HepG2 (cell line): ENCODE results near the gene KLHL40. TPM values are rescaled to one million over a fixed set of nuclear protein-coding genes. Genes with fewer than 3 reads are reported as not detected.

Experiments used
- ATAC-seq: fragments of 200-7000 bp; cut with Tn5 transposase; 3 replicates; pipeline ENCODE4 v1.9.1; 2020; ENCODE audit warnings: mild to moderate bottlenecking, moderate library complexity
- BruUV-seq: library from RNA; stranded (reverse); fragments of 400-500 nt; replicated peaks from 2 replicates; lab custom pipeline; 2021; lab: Mats Ljungman, UMichigan
- CTCF ChIA-PET: fragments of 300-600 bp; formaldehyde crosslinking; extraction: SDS; loops from one replicate; lab custom pipeline; 2021; ENCODE audit warnings: low total read pairs, inconsistent platforms, low intra/inter-chr PET ratio; lab: Yijun Ruan, JAX
- POLR2A ChIA-PET: fragments of 350-600 bp; sonication (Branson Sonifier 250); formaldehyde crosslinking; loops from one replicate; lab custom pipeline; 2020; ENCODE audit warnings: antibody characterized with exemption, inconsistent platforms; lab: Yijun Ruan, JAX
- DNase-seq: peaks from one replicate; pipeline ENCODE4 v3.0.0-alpha.2; 2015; ENCODE audit warnings: low spot score
- FAIRE-seq: peaks from 3 replicates; lab custom pipeline; 2011; peaks lifted over from hg19 to GRCh38; lab: Jason Lieb, UNC
- H2AFZ ChIP-seq: one replicate; pipeline ENCODE4 v1.6.1; 2011; ENCODE audit warnings: low read length, inconsistent platforms
- H3K27ac ChIP-seq: fragments of 300-600 bp; 3 replicates; pipeline ENCODE4 v1.8.0; 2011; ENCODE audit warnings: mixed run types, mild to moderate bottlenecking, mixed read lengths, low read length, inconsistent platforms; ENCODE audit not compliant: insufficient read depth; ENCODE audit errors: extremely low read length
- H3K27me3 ChIP-seq, 2 experiments: fragments of 200-600 bp in 1 of 2; 2 replicates in 1 of 2; 3 replicates in 1 of 2; pipeline versions ENCODE4 v1.6.0 to v1.8.0; 2011; ENCODE audit warnings: low read length in 2 of 2, mild to moderate bottlenecking in 2 of 2, moderate library complexity in 2 of 2, inconsistent platforms in 1 of 2; ENCODE audit not compliant: insufficient read depth in 2 of 2, control insufficient read depth in 1 of 2
- H3K36me3 ChIP-seq, 2 experiments: fragments of 200-600 bp in 1 of 2; replicated peaks in 1 of 2; 2 replicates in 1 of 2; 3 replicates in 1 of 2; pipeline versions ENCODE4 v1.5.1 to v1.8.0; 2011; ENCODE audit warnings: low read length in 2 of 2, inconsistent platforms in 1 of 2; ENCODE audit not compliant: insufficient read depth in 2 of 2, control insufficient read depth in 1 of 2
- H3K4me1 ChIP-seq: 2 replicates; pipeline ENCODE4 v1.5.1; 2012; ENCODE audit warnings: low read length, inconsistent platforms; ENCODE audit not compliant: insufficient read depth
- H3K4me2 ChIP-seq: 2 replicates; pipeline ENCODE4 v1.6.0; 2011; ENCODE audit warnings: low read depth, low read length, inconsistent platforms
- H3K4me3 ChIP-seq, 3 experiments: fragments of 200-600 bp in 1 of 3; sonication (generic), shearing (Covaris generic) in 1 of 3; replicated peaks in 1 of 3; 2 replicates each; pipeline ENCODE4 v1.5.1; 2011 to 2016; ENCODE audit warnings: low read length in 3 of 3, inconsistent platforms in 2 of 3, low read depth in 2 of 3, mild to moderate bottlenecking in 2 of 3, control low read depth in 1 of 3, mixed read lengths in 1 of 3; ENCODE audit not compliant: insufficient read depth in 1 of 3
- H3K79me2 ChIP-seq: one replicate; pipeline ENCODE4 v1.6.1; 2011; ENCODE audit warnings: low read length, inconsistent platforms; ENCODE audit not compliant: insufficient read depth
- H3K9ac ChIP-seq: 2 replicates; pipeline ENCODE4 v1.6.0; 2011; ENCODE audit warnings: mild to moderate bottlenecking, low read depth, low read length, inconsistent platforms; ENCODE audit not compliant: insufficient read depth
- H3K9me3 ChIP-seq: 2 replicates; pipeline ENCODE4 v1.5.1; 2012; ENCODE audit warnings: mild to moderate bottlenecking, low read length
- H4K20me1 ChIP-seq: 2 replicates; pipeline ENCODE4 v1.6.0; 2011; ENCODE audit warnings: inconsistent platforms, mild to moderate bottlenecking, low read length, moderate library complexity; ENCODE audit not compliant: insufficient read depth
- HDAC1 ChIP-seq: sonication (generic); formaldehyde crosslinking; IDR thresholded peaks from 2 replicates; pipeline ENCODE4 v1.5.1; 2020; ENCODE audit warnings: mild to moderate bottlenecking, missing genetic modification reagents
- SRF ChIP-seq: IDR thresholded peaks from 2 replicates; pipeline ENCODE4 v1.6.1; 2011; ENCODE audit warnings: mild to moderate bottlenecking, low read depth, low read length, moderate library complexity
- TCF7L2 ChIP-seq: IDR thresholded peaks from 2 replicates; pipeline ENCODE4 v1.6.1; 2011; ENCODE audit warnings: mild to moderate bottlenecking, low read depth, low read length, moderate library complexity
- ZBTB38 ChIP-seq: sonication (generic); formaldehyde crosslinking; IDR thresholded peaks from 2 replicates; pipeline ENCODE4 v1.5.1; 2020; ENCODE audit warnings: mild to moderate bottlenecking, missing genetic modification reagents
- ZMYM3 ChIP-seq: sonication (generic); formaldehyde crosslinking; IDR thresholded peaks from 2 replicates; pipeline ENCODE4 v1.5.1; 2020; ENCODE audit warnings: mild to moderate bottlenecking, missing genetic modification reagents
- ZNF768 ChIP-seq: sonication (generic); formaldehyde crosslinking; IDR thresholded peaks from 2 replicates; pipeline ENCODE4 v1.4.0; 2020; ENCODE audit warnings: missing genetic modification reagents
- WGBS: methylation state at CpG from one replicate; pipeline ENCODE4 v1.1.6; 2017; ENCODE audit warnings: low lambda C conversion rate; 5-methylcytosine and 5-hydroxymethylcytosine counted together
- in situ Hi-C: cut with HindIII; loops from 2 replicates; pipeline ENCODE4 v1.10.0; 2017; ENCODE audit warnings: low pct_unique_long_range_greater_than_20kb; ENCODE audit not compliant: extremely low pct_ligation_motif_present
- intact Hi-C: fragments of 100-400 bp; cut with micrococcal nuclease; formaldehyde crosslinking; loops from one replicate; pipeline ENCODE4 v1.10.0; 2022; ENCODE audit not compliant: unreplicated experiment
- polyA plus RNA-seq, 8 experiments: library from polyadenylated mRNA; depleted of rRNA in 3 of 8; stranded (reverse) in 7 of 8; unstranded in 1 of 8; fragments of >200 nt; fragmentation: Illumina TruSeq in 4 of 8; extraction: Trizol in 4 of 8; gene quantifications; 2 replicates each; pipeline versions ENCODE4 v1.2.1 to v1.2.3, GENCODE V29; 2011 to 2016; ENCODE audit warnings: low read depth in 4 of 8, missing spikeins in 1 of 8, mixed read lengths in 1 of 8; ENCODE audit not compliant: insufficient read depth in 1 of 8
- total RNA-seq, 5 experiments: library from RNA; depleted of rRNA; stranded (reverse); fragments of >200 nt; fragmentation: Illumina TruSeq; extraction: Trizol; gene quantifications; 2 replicates each; pipeline ENCODE4 v1.2.3, GENCODE V29; 2016; ENCODE audit warnings: low read depth in 1 of 5
- TF ChIP-seq, protein P1 (sequence below): sonication (generic); formaldehyde crosslinking; IDR thresholded peaks from 2 replicates; pipeline ENCODE4 v1.4.0; 2020; ENCODE audit warnings: missing genetic modification reagents
- TF ChIP-seq, protein P2 (sequence below): sonication (generic); formaldehyde crosslinking; IDR thresholded peaks from 2 replicates; pipeline ENCODE4 v1.4.0; 2020; ENCODE audit warnings: missing genetic modification reagents

The KLHL40 gene
- total and polyA plus RNA-seq, 2 of the 13 experiments (the other 11 are each of a cell fraction or from before 2014, with no cell fraction given), result not detected

DNA sequence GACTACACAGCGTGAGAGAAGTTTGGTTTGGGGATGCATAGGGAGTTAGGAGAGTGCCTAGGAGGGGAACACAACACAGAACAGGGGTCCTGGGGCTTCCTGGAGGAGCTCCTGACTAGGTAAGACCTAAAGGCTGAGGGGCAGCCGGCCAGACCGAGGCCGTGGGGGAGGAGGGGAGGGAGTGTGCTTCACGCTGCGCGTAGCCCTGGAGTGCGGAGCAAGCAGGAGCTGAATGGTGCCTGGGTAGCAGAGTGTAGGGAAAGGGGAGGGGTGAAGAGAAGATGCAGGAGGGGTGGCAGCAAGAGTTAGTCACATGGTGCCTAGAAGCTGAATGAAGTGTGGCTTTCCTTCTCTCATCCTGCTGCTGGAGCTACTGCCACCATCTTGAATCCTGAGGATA, 49.7 kb downstream of the KLHL40 start:
- H4K20me1 ChIP-seq, result no peaks in the 10 kb centered on the region
- H3K4me3 ChIP-seq, result no peak overlapping the region
- intact Hi-C loops, result no loop called here
- in situ Hi-C loops, result no loop called here
- FAIRE-seq (no peak), ATAC-seq (no peak), DNase-seq (no peak)
- H3K79me2 ChIP-seq, result no peaks in the 10 kb centered on the region
- H2AFZ ChIP-seq, result no peak overlapping the region
- no TSS peak for BruUV-seq
- ChIA-PET POLR2A (no interaction called here), CTCF (no interaction called here)
- H3K27ac ChIP-seq, result no peak overlapping the region
- no peaks in the 10 kb centered on the region for H3K27me3 ChIP-seq
- WGBS, result 96% methylated on average over 8 of the region's 8 CpGs
- no peak overlapping the region for H3K9ac ChIP-seq
- no peaks in the 10 kb centered on the region for H3K9me3 ChIP-seq
- H3K4me2 ChIP-seq, result no peak overlapping the region
- H3K36me3 ChIP-seq, result no peaks in the 10 kb centered on the region
- TF ChIP-seq ZMYM3 (CRISPR knock-in tag) (0 out of 2 replicates have a peak, but pooled peaks have one; percentile 4), TCF7L2 (no peak)
- TF ChIP-seq, protein P1, sequence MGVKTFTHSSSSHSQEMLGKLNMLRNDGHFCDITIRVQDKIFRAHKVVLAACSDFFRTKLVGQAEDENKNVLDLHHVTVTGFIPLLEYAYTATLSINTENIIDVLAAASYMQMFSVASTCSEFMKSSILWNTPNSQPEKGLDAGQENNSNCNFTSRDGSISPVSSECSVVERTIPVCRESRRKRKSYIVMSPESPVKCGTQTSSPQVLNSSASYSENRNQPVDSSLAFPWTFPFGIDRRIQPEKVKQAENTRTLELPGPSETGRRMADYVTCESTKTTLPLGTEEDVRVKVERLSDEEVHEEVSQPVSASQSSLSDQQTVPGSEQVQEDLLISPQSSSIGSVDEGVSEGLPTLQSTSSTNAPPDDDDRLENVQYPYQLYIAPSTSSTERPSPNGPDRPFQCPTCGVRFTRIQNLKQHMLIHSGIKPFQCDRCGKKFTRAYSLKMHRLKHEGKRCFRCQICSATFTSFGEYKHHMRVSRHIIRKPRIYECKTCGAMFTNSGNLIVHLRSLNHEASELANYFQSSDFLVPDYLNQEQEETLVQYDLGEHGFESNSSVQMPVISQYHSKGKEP (CRISPR knock-in tag), result no peak
- peaks cover 68% of the 10 kb centered on the region for H3K4me1 ChIP-seq

DNA sequence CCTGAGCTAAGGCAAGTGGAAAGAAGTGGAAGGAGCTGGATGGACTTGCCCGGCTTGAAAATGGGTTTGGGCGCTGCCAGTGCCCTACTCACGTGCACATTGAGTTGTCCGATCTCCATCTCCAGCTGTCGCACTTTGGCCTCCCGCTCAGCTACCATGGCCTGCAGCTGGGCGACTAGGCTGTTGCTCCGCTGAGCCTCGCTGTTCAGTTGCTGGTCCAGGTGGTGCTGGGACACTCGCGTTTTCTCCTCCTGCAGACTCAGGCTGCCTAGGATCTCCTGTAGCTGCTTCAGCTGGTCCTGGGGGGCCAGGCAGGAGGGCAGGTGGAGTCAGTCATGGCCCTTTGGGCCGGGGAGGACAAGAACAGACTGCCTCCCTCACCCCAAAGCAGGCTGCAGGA, 50.3 kb downstream of the KLHL40 start:
- intact Hi-C loops, result no loop called here
- 90% methylated on average over 11 of the region's 12 CpGs for WGBS

More for the DNA sequence above, 50.3 kb downstream of the KLHL40 start:
- no peak for TF ChIP-seq HDAC1 (CRISPR knock-in tag)
- TF ChIP-seq, protein P2, sequence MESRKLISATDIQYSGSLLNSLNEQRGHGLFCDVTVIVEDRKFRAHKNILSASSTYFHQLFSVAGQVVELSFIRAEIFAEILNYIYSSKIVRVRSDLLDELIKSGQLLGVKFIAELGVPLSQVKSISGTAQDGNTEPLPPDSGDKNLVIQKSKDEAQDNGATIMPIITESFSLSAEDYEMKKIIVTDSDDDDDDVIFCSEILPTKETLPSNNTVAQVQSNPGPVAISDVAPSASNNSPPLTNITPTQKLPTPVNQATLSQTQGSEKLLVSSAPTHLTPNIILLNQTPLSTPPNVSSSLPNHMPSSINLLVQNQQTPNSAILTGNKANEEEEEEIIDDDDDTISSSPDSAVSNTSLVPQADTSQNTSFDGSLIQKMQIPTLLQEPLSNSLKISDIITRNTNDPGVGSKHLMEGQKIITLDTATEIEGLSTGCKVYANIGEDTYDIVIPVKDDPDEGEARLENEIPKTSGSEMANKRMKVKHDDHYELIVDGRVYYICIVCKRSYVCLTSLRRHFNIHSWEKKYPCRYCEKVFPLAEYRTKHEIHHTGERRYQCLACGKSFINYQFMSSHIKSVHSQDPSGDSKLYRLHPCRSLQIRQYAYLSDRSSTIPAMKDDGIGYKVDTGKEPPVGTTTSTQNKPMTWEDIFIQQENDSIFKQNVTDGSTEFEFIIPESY (CRISPR knock-in tag), result peak; percentile 51; the same call in 1 of the 2 replicates
- peak; percentile 30; the same call in 1 of the 2 replicates for TF ChIP-seq ZBTB38 (CRISPR knock-in tag)
- no peak for TF ChIP-seq SRF
- peak; percentile 43; the same call in 1 of the 2 replicates for TF ChIP-seq ZNF768 (CRISPR knock-in tag)
- Histone ChIP-seq H3K9ac (no peak overlapping the region), H3K4me2 (no peak overlapping the region), H4K20me1 (no peaks in the 10 kb centered on the region), H3K4me1 (peaks cover 66% of the 10 kb centered on the region), H3K9me3 (no peaks in the 10 kb centered on the region), H3K27ac (no peak overlapping the region), H2AFZ (no peak overlapping the region), H3K36me3 (no peaks in the 10 kb centered on the region), H3K79me2 (no peaks in the 10 kb centered on the region), H3K4me3 (no peak overlapping the region), H3K27me3 (no peaks in the 10 kb centered on the region)
- ChIA-PET CTCF (no interaction called here), POLR2A (no interaction called here)
- BruUV-seq, result no TSS peak
- ATAC-seq, result no peak
- DNase-seq, result no peak
- FAIRE-seq, result no peak
- in situ Hi-C loops, result no loop called here
